ENCODE data around the gene HID1. TPM values are rescaled to one million over a fixed set of nuclear protein-coding genes. Genes with fewer than 3 reads are reported as not detected.

The HID1 gene
- total and polyA plus RNA-seq, 5 donors from 2014 or later, result 1.4 to 5.6 (median 2.7) TPM

DNA sequence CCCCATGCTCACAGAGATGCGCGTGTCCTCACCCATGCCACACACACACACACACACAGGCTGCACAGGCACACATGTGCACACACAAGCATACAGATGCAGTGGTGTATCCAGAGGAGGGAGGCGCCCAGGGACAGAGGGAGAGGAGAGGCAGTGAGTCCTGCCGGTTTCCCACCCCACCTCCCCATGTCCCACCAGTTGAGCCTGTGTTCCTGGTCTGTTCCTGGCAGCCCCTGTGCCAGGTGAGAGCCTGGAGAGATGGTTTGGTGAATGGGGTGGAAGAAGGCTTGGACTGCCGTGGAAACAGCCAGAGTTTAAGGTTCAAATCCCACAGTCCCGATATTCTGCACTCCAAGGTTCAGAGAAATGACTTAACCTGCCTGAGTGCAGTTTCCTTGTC lies 68.9 kb downstream of the HID1 start:
- ATAC-seq (ENCODE audit: low read depth in 2 of 2) (no peak), DNase-seq (no peak)
- H3K27ac ChIP-seq (ENCODE audit: insufficient read depth, low read length, poor library complexity, severe bottlenecking), result no peak overlapping the region
- H3K4me3 ChIP-seq (ENCODE audit: low read depth, low read length), result no peak overlapping the region
- Mint-ChIP-seq H3K4me1 (peaks cover 0 to 2% (median 0%) of the 10 kb centered on the region in 4 donors), H3K4me3 (no peak overlapping the region), H3K9me3 (no peaks in the 10 kb centered on the region), H3K36me3 (no peaks in the 10 kb centered on the region), H3K27ac (no peak overlapping the region), H3K27me3 (peaks cover 23% of the 10 kb centered on the region)
- H3K27me3 ChIP-seq (ENCODE audit: control insufficient read depth, insufficient read depth, low read length), result peaks cover 2% of the 10 kb centered on the region
- H3K9me3 ChIP-seq (ENCODE audit: control insufficient read depth in 2 of 2, low read length in 2 of 2), result no peaks in the 10 kb centered on the region
- H3K4me1 ChIP-seq (ENCODE audit: control insufficient read depth, insufficient read depth, low read length, poor library complexity, severe bottlenecking), result no peaks in the 10 kb centered on the region
- no peaks in the 10 kb centered on the region for H3K36me3 ChIP-seq (ENCODE audit: control insufficient read depth, insufficient read depth, low read length)

DNA sequence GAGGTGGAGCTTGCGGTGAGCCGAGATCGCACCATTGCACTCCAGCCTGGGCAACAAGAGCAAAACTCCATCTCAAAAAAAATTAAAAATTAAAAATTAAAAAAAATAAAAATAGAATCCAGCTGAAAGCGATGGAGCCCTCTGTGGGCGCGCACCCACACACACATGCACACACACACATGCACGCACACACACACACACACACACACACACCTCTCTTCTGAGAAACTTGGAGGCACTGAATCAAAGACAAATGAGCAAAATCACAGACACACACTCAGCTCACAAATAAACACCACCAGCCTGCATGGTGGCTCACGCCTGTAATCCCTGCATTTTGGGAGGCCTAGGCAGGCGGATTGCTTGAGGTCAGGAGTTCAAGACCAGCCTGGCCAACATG lies 69.5 kb downstream of the HID1 start:
- Histone ChIP-seq H3K9me3 (ENCODE audit: control insufficient read depth in 2 of 2, low read length in 2 of 2) (no peaks in the 10 kb centered on the region), H3K4me3 (ENCODE audit: low read depth, low read length) (no peak overlapping the region)

DNA sequence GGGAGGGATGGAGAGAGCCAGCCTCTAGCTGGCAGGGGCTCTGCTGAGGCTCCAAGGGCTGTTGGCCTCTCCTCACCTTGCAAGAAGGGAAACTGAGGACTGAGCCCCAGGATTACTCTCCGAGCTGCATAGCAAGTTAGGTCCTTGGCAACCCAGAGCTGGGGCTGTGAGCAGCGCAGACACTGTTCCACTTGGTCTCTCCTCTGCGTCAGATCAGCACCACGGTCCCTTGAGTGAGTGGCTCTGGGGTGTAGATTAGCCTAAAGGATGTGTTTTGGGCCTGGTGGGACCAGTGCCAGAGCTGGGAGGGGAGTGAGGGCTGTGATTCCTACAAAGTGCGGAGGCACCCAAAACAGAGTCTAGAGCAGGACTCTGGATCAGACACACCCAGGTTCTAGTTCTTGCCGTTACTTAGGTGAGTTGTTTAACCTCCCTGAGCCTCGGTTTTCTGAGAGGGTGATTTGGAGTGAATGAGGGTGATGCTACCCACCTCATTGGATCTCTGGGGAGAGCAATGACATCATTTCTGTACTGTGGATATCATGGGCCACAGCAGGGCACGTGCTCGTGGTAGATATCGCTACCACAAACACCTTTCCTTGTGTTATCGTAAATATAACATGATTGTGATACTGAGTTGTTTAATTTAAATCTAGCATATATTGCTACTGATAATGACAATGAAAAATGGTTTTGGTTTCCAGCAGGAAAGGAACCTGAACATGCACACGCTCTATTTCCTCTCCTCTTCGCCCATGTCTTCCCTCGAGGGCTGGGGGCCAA lies 71.0 kb downstream of the HID1 start:
- ATAC-seq (ENCODE audit: low read depth in 2 of 2) (no peak), DNase-seq (no peak)
- Histone ChIP-seq H3K4me3 (ENCODE audit: low read depth, low read length) (no peak overlapping the region), H3K27ac (ENCODE audit: insufficient read depth, low read length, poor library complexity, severe bottlenecking) (no peak overlapping the region), H3K9me3 (ENCODE audit: control insufficient read depth in 2 of 2, low read length in 2 of 2) (no peaks in the 10 kb centered on the region), H3K36me3 (ENCODE audit: control insufficient read depth, insufficient read depth, low read length) (no peaks in the 10 kb centered on the region), H3K4me1 (ENCODE audit: control insufficient read depth, insufficient read depth, low read length, poor library complexity, severe bottlenecking) (no peaks in the 10 kb centered on the region), H3K27me3 (ENCODE audit: control insufficient read depth, insufficient read depth, low read length) (peaks cover 4% of the 10 kb centered on the region)
- H3K36me3 Mint-ChIP-seq, result no peaks in the 10 kb centered on the region
- H3K4me3 Mint-ChIP-seq, result no peak overlapping the region
- H3K27ac Mint-ChIP-seq, result no peak overlapping the region
- no peaks in the 10 kb centered on the region for H3K4me1 Mint-ChIP-seq
- H3K9me3 Mint-ChIP-seq, result no peaks in the 10 kb centered on the region
- peaks cover 29% of the 10 kb centered on the region for H3K27me3 Mint-ChIP-seq

More for the DNA sequence above, 69.5 kb downstream of the HID1 start:
- no peaks in the 10 kb centered on the region for H3K9me3 Mint-ChIP-seq
- Histone ChIP-seq H3K27me3 (ENCODE audit: control insufficient read depth, insufficient read depth, low read length) (peaks cover 2% of the 10 kb centered on the region), H3K4me1 (ENCODE audit: control insufficient read depth, insufficient read depth, low read length, poor library complexity, severe bottlenecking) (no peaks in the 10 kb centered on the region), H3K36me3 (ENCODE audit: control insufficient read depth, insufficient read depth, low read length) (no peaks in the 10 kb centered on the region), H3K27ac (ENCODE audit: insufficient read depth, low read length, poor library complexity, severe bottlenecking) (no peak overlapping the region)
- H3K27me3 Mint-ChIP-seq, result peaks cover 29% of the 10 kb centered on the region
- H3K27ac Mint-ChIP-seq, result no peak overlapping the region
- H3K4me3 Mint-ChIP-seq, result no peak overlapping the region
- DNase-seq (no peak), ATAC-seq (ENCODE audit: low read depth in 2 of 2) (no peak)
- H3K4me1 Mint-ChIP-seq, result no peaks in the 10 kb centered on the region
- no peaks in the 10 kb centered on the region for H3K36me3 Mint-ChIP-seq

Other genes with a start within 250 kb of the HID1 start
- gene RAB37, start 235.5 kb downstream of the HID1 start, total RNA-seq, result 85.5 TPM
- gene RAB37, start 235.5 kb downstream of the HID1 start, polyA plus RNA-seq, result 100 to 1,000 TPM in 2 of 4 donors, 10 to 100 TPM in 2; 75.6 to 159 (median 104) TPM
- gene NHERF1, start 224.1 kb downstream of the HID1 start, total RNA-seq, result 177 TPM
- 100 to 1,000 TPM; 373 to 453 (median 405) TPM for gene NHERF1, start 224.1 kb downstream of the HID1 start, polyA plus RNA-seq
- gene NAT9, start 196.4 kb downstream of the HID1 start, total RNA-seq, result 35.4 TPM
- 10 to 100 TPM; 16.2 to 22.0 (median 17.7) TPM for gene NAT9, start 196.4 kb downstream of the HID1 start, polyA plus RNA-seq
- gene GRIN2C, start 112.9 kb downstream of the HID1 start, total RNA-seq, result not detected
- gene GRIN2C, start 112.9 kb downstream of the HID1 start, polyA plus RNA-seq, result not detected
- 7.8 TPM for gene FDXR, start 99.8 kb downstream of the HID1 start, total RNA-seq
- gene FDXR, start 99.8 kb downstream of the HID1 start, polyA plus RNA-seq, result 10 to 100 TPM in 2 of 4 donors, 1 to 10 TPM in 2; 5.4 to 15.7 (median 10.5) TPM
- not detected for gene FADS6, start 79.1 kb downstream of the HID1 start, total RNA-seq
- gene FADS6, start 79.1 kb downstream of the HID1 start, polyA plus RNA-seq, result not detected
- gene USH1G, start 49.5 kb downstream of the HID1 start, total RNA-seq, result not detected
- gene USH1G, start 49.5 kb downstream of the HID1 start, polyA plus RNA-seq, result not detected
- gene OTOP2, start 48.5 kb downstream of the HID1 start, total RNA-seq, result not detected
- not detected for gene OTOP2, start 48.5 kb downstream of the HID1 start, polyA plus RNA-seq
- gene OTOP3, start 36.9 kb downstream of the HID1 start, total RNA-seq, result not detected
- gene OTOP3, start 36.9 kb downstream of the HID1 start, polyA plus RNA-seq, result not detected
- gene CDR2L, start 14.9 kb upstream of the HID1 start, total RNA-seq, result not detected
- under 1 TPM in 2 of 4 donors, not detected in 2; 0.05 to 0.09 TPM for gene CDR2L, start 14.9 kb upstream of the HID1 start, polyA plus RNA-seq
- 25.7 TPM for gene MRPL58, start 39.9 kb upstream of the HID1 start, total RNA-seq
- 10 to 100 TPM; 64.0 to 95.8 (median 74.6) TPM for gene MRPL58, start 39.9 kb upstream of the HID1 start, polyA plus RNA-seq
- 139 TPM for gene ATP5PD, start 74.2 kb upstream of the HID1 start, total RNA-seq
- 100 to 1,000 TPM; 410 to 536 (median 467) TPM for gene ATP5PD, start 74.2 kb upstream of the HID1 start, polyA plus RNA-seq
- gene KCTD2, start 74.5 kb upstream of the HID1 start, total RNA-seq, result 23.4 TPM
- gene KCTD2, start 74.5 kb upstream of the HID1 start, polyA plus RNA-seq, result 1 to 10 TPM; 5.8 to 10.0 (median 8.1) TPM
- gene SLC16A5, start 115.2 kb upstream of the HID1 start, total RNA-seq, result 9.3 TPM
- gene SLC16A5, start 115.2 kb upstream of the HID1 start, polyA plus RNA-seq, result 1 to 10 TPM; 1.3 to 2.6 (median 2.0) TPM
- 12.8 TPM for gene ARMC7, start 137.2 kb upstream of the HID1 start, total RNA-seq
- 1 to 10 TPM; 3.1 to 4.6 (median 4.2) TPM for gene ARMC7, start 137.2 kb upstream of the HID1 start, polyA plus RNA-seq
- gene NT5C, start 159.0 kb upstream of the HID1 start, total RNA-seq, result 31.6 TPM
- 10 to 100 TPM; 55.4 to 66.9 (median 57.2) TPM for gene NT5C, start 159.0 kb upstream of the HID1 start, polyA plus RNA-seq
- gene JPT1, start 181.8 kb upstream of the HID1 start, total RNA-seq, result 70.9 TPM
- 100 to 1,000 TPM; 143 to 231 (median 192) TPM for gene JPT1, start 181.8 kb upstream of the HID1 start, polyA plus RNA-seq
- gene SUMO2, start 210.2 kb upstream of the HID1 start, total RNA-seq, result 318 TPM
- gene SUMO2, start 210.2 kb upstream of the HID1 start, polyA plus RNA-seq, result 100 to 1,000 TPM; 416 to 660 (median 495) TPM
- gene NUP85, start 232.9 kb upstream of the HID1 start, total RNA-seq, result 79.5 TPM
- gene NUP85, start 232.9 kb upstream of the HID1 start, polyA plus RNA-seq, result 10 to 100 TPM; 31.1 to 60.7 (median 44.3) TPM

Measured in CD4-positive, CD25-positive, alpha-beta regulatory T cell (primary cell).